ENCODE measurements around the gene CLDN6. TPM values are rescaled to one million over a fixed set of nuclear protein-coding genes. Genes with fewer than 3 reads are reported as not detected.

The CLDN6 gene
- total RNA-seq, 1 experiment from 2014 or later, result 0.21 TPM

- Histone ChIP-seq H3K4me1 (ENCODE audit: insufficient read depth, low read length, poor library complexity, severe bottlenecking) (peaks cover 4% of the 10 kb centered on the region), H3K27ac (ENCODE audit: low read depth, low read length, poor library complexity, severe bottlenecking) (no peak overlapping the region), H3K27me3 (replicated peaks; ENCODE audit: insufficient read depth, low read depth, low read length, poor library complexity) (peaks cover 67% of the 10 kb centered on the region), H3K36me3 (ENCODE audit: insufficient read depth, low read length, poor library complexity, severe bottlenecking) (no peaks in the 10 kb centered on the region), H3K4me3 (ENCODE audit: low read depth, low read length, poor library complexity, severe bottlenecking) (no peak overlapping the region), H3K9me3 (ENCODE audit: low read depth, low read length, poor library complexity, severe bottlenecking) (no peaks in the 10 kb centered on the region)
- CTCF ChIA-PET, result interaction anchor here (0.6 kb wide), 1 partner anchor 153 kb away, joined by 3 read pairs; no protein-coding TSS in a partner anchor
- TF ChIP-seq EZH2 (IDR thresholded peaks at IDR 0.05; ENCODE audit: borderline replicate concordance, low read depth, low read length, poor library complexity, severe bottlenecking) (no peak), CTCF (conservative IDR thresholded peaks at IDR 0.05; ENCODE audit: low read depth, low read length) (no peak)
- intact Hi-C loops (cut with micrococcal nuclease; ENCODE audit: unreplicated experiment), result no loop called here
- BruUV-seq (replicated peaks), result no TSS peak
- DNase-seq (ENCODE audit: low spot score), result no peak
- POLR2A ChIA-PET (ENCODE audit: low non-redundant PET), result no interaction called here
These were observed 10.7 kb downstream of the CLDN6 start for GRCh38 chr16:3007059-3007956.

GRCh38 chr16:3004781-3005284, 13.2 kb downstream of the CLDN6 start:
- H3K4me3 ChIP-seq (ENCODE audit: low read depth, low read length, poor library complexity, severe bottlenecking), result no peak overlapping the region
- no peaks in the 10 kb centered on the region for H3K36me3 ChIP-seq (ENCODE audit: insufficient read depth, low read length, poor library complexity, severe bottlenecking)
- BruUV-seq (replicated peaks), result no TSS peak
- H3K4me1 ChIP-seq (ENCODE audit: insufficient read depth, low read length, poor library complexity, severe bottlenecking), result peaks cover 4% of the 10 kb centered on the region
- ChIA-PET CTCF (interaction anchor here (1.1 kb wide), 1 partner anchor 27 kb away, joined by 3 read pairs; no protein-coding TSS in a partner anchor), POLR2A (ENCODE audit: low non-redundant PET) (no interaction called here)
- TF ChIP-seq EZH2 (IDR thresholded peaks at IDR 0.05; ENCODE audit: borderline replicate concordance, low read depth, low read length, poor library complexity, severe bottlenecking), result peak; percentile 56
- TF ChIP-seq CTCF (conservative IDR thresholded peaks at IDR 0.05; ENCODE audit: low read depth, low read length), result no peak
- intact Hi-C loops (cut with micrococcal nuclease; ENCODE audit: unreplicated experiment), result loop anchor here (1.0 kb wide), 2 partner anchors 23 to 36 kb away; partner anchors contain the start of gene PAQR4
- H3K27ac ChIP-seq (ENCODE audit: low read depth, low read length, poor library complexity, severe bottlenecking), result no peak overlapping the region
- H3K27me3 ChIP-seq (replicated peaks; ENCODE audit: insufficient read depth, low read depth, low read length, poor library complexity), result peaks cover 63% of the 10 kb centered on the region
- no peak for DNase-seq (ENCODE audit: low spot score)
- H3K9me3 ChIP-seq (ENCODE audit: low read depth, low read length, poor library complexity, severe bottlenecking), result no peaks in the 10 kb centered on the region

- no peak overlapping the region for H3K4me3 ChIP-seq (ENCODE audit: low read depth, low read length, poor library complexity, severe bottlenecking)
- no TSS peak for BruUV-seq (replicated peaks)
- no peak for DNase-seq (ENCODE audit: low spot score)
- no peak overlapping the region for H3K27ac ChIP-seq (ENCODE audit: low read depth, low read length, poor library complexity, severe bottlenecking)
- ChIA-PET CTCF (interaction anchor here (0.7 to 1.6 kb wide), 4 partner anchors 16 to 27 kb away, joined by 3 to 15 read pairs (median 4); partner anchors contain the start of genes HCFC1R1, THOC6 and TNFRSF12A), POLR2A (ENCODE audit: low non-redundant PET) (interaction anchor here (0.8 kb wide), 1 partner anchor 131 kb away, joined by 4 read pairs; the partner anchor contains the start of gene ZNF213)
- intact Hi-C loops (cut with micrococcal nuclease; ENCODE audit: unreplicated experiment), result loop anchor here (1.0 kb wide), 2 partner anchors 24 to 35 kb away; partner anchors contain the start of gene PAQR4
- no peak for TF ChIP-seq EZH2 (IDR thresholded peaks at IDR 0.05; ENCODE audit: borderline replicate concordance, low read depth, low read length, poor library complexity, severe bottlenecking)
- no peak for TF ChIP-seq CTCF (conservative IDR thresholded peaks at IDR 0.05; ENCODE audit: low read depth, low read length)
- H3K27me3 ChIP-seq (replicated peaks; ENCODE audit: insufficient read depth, low read depth, low read length, poor library complexity), result peaks cover 63% of the 10 kb centered on the region
- peaks cover 4% of the 10 kb centered on the region for H3K4me1 ChIP-seq (ENCODE audit: insufficient read depth, low read length, poor library complexity, severe bottlenecking)
- H3K9me3 ChIP-seq (ENCODE audit: low read depth, low read length, poor library complexity, severe bottlenecking), result no peaks in the 10 kb centered on the region
- H3K36me3 ChIP-seq (ENCODE audit: insufficient read depth, low read length, poor library complexity, severe bottlenecking), result no peaks in the 10 kb centered on the region
These were observed 13.7 kb downstream of the CLDN6 start for GRCh38 chr16:3004319-3004718.
